ENCODE data around the gene ZNF770. TPM values are rescaled to one million over a fixed set of nuclear protein-coding genes. Genes with fewer than 3 reads are reported as not detected.

The ZNF770 gene
- total and polyA plus RNA-seq, 10 of the 15 experiments (the other 5 are each of a cell fraction or from before 2014, with no cell fraction given), result 1.8 to 118 (median 26.0) TPM

- TF ChIP-seq E2F8 (IDR thresholded peaks at IDR 0.05; ENCODE audit: low read depth, partially characterized antibody), result peak; percentile 97
- TF ChIP-seq SIX5 (IDR thresholded peaks at IDR 0.05; ENCODE audit: low read depth, low read length, severe bottlenecking), result peak; percentile 78
- no peak for TF ChIP-seq RAD51 (IDR thresholded peaks at IDR 0.05)
- peak; percentile 93; the same call in 1 of the 2 replicates for TF ChIP-seq SMARCA5 (IDR thresholded peaks at IDR 0.05)
- peak; percentile 97 for TF ChIP-seq CBX5 (IDR thresholded peaks at IDR 0.05; ENCODE audit: low read depth)
- TF ChIP-seq NFXL1 (IDR thresholded peaks at IDR 0.05; ENCODE audit: borderline replicate concordance), result no peak
- peak; percentile 20 to 62; a peak in 3 of 4 replicates for TF ChIP-seq BHLHE40 (IDR thresholded peaks at IDR 0.05; ENCODE audit: borderline replicate concordance in 1 of 2, low read depth in 2 of 2, low read length in 1 of 2)
- no peak for TF ChIP-seq KDM1A (IDR thresholded peaks at IDR 0.05; ENCODE audit: borderline replicate concordance)
- no peak for TF ChIP-seq HDAC2 (IDR thresholded peaks at IDR 0.05)
- TF ChIP-seq ZBED1 (IDR thresholded peaks at IDR 0.05; ENCODE audit: borderline replicate concordance), result peak; percentile 50; the same call in 1 of the 2 replicates
- TF ChIP-seq SIN3A (IDR thresholded peaks at IDR 0.05; ENCODE audit: low read depth, low read length), result peak; percentile 81
- TF ChIP-seq EP300 (IDR thresholded peaks at IDR 0.05; ENCODE audit: borderline replicate concordance in 1 of 2, control insufficient read depth in 1 of 2, low read depth in 2 of 2, low read length in 2 of 2), result no peak; a peak in 1 of 4 replicates
- TF ChIP-seq ZNF687 (IDR thresholded peaks at IDR 0.05), result peak; percentile 50
- TF ChIP-seq PAX8 (IDR thresholded peaks at IDR 0.05), result no peak
- peak; percentile 84; the same call in 1 of the 2 replicates for TF ChIP-seq SMAD5 (IDR thresholded peaks at IDR 0.05; ENCODE audit: low read depth)
- no peak for TF ChIP-seq ZNF217 (IDR thresholded peaks at IDR 0.05)
- no peak for TF ChIP-seq YBX1 (IDR thresholded peaks at IDR 0.05)
- TF ChIP-seq SREBF2 (IDR thresholded peaks at IDR 0.05; ENCODE audit: low read length), result peak; percentile 72
- TF ChIP-seq NRF1 (conservative IDR thresholded peaks at IDR 0.05; ENCODE audit: low read depth, low read length), result no peak
Measured at GRCh38 chr15:34969340-34970097, 18.6 kb downstream of the ZNF770 start, which contains the start of gene AQR (continued).

Measured in GM12878 (cell line).